D341Med (cell line): Measurements from ENCODE around the gene KRT24.
"Not testable (repeated sequence)": the region's sequence is repeated elsewhere in the genome, so short reads cannot be mapped to it uniquely, and the experiment has no call there.

Source experiments
- DNase-seq: peaks from one replicate; pipeline ENCODE4 v3.0.0; 2012; ENCODE audit warnings: low spot score

Gene KRT24

DNA sequence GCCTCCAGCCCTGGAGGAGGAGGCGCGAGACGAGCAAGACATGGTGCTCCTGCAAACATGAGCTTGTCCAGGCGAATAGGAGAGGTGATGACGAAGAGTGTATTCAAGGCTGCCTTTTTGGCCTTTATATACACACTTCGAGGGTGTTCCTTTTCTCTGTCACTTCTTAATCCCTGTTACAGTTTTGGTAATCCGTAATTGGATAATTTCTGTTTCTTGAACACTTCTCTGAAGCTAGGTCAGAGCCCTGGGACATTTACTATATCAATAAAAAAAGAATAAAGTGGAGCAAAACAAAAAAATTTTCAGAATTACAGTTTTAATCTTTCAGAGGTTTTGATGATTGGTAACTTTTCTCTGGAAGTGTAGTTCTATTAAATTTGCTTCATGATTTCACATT is at the start of gene KRT24:
Gene KRT24, minus strand, starts transcription at position 101 of the 400 bp plus-strand sequence. Its CDS starts 59 bp downstream, at position 42.
- no peak for DNase-seq

DNA sequence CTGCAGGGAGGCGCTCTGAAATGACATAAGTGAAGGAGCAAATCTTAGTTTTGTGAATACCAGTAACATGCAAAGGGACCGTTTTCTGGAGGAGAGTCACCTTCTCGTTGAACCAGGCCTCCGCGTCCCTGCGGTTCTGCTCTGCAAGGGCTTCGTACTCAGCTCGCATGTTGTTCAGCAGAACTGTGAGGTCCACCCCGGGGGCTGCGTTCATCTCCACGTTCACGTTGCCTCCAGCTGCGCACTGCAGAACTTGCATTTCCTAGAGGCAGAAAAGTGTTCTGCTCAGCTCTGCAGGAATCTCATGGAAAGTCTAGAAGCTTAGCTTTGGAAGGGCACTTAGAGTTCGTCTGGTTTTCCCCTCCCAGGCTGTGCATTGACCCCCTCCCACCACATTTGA is 47.5 kb upstream of the KRT24 start:
- no peak for DNase-seq

DNA sequence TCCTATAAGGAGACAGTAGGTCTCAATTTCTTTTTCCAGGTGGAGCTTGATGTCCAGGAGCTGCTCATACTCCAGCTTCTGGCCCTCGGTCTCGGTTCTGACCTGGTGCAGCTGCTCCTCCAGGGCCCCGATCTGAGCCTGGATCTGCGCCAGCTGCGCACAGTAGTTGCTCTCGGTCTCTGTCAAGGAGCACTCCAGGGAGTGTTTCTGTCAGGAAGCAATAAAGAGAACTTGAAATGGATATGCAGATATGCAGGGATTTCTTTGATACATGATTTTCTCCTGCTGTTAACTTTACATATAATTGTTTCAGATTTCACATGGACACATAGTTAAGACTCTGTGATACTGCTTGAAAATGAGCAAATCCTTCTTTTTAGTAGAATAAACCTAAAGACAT is 46.8 kb upstream of the KRT24 start:
- no peak for DNase-seq

DNA sequence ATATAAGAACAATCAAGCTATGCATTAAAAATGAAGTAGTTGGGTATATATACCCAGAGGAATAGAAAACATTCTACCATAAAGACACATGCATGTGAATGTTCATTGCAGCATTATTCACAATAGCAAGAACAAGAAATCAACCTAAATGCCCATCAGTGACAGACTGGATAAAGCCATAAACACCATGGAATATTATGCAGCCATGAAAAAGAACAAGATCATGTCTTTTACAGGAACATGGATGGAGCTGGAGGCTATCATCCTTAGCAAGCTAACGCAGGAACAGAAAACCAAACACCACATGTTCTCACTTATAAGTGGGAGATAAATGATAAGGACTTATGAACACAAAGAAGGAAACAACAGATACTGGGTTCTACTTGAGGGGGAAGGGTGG is 45.1 kb upstream of the KRT24 start:
- DNase-seq, result not testable (repeated sequence)

DNA sequence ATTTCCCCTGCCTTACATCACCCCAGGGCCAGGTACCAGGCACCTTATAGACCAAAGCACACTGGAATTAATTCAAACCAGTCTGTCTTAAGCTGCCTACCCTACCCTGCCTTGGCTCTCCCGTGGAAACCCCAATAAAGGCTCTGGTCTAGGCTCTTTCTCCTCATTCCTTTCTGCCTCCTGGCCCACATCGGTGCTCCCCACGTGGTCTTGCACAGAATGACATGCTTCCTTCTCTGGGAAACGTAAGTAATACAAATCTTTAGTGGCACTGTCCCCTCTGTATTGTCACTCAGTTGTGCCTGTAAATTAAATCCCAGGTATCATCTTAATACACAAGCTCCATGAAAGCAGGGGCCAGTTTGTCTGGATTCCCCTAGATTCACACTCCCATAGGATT is 35.0 kb upstream of the KRT24 start:
- DNase-seq, result no peak

DNA sequence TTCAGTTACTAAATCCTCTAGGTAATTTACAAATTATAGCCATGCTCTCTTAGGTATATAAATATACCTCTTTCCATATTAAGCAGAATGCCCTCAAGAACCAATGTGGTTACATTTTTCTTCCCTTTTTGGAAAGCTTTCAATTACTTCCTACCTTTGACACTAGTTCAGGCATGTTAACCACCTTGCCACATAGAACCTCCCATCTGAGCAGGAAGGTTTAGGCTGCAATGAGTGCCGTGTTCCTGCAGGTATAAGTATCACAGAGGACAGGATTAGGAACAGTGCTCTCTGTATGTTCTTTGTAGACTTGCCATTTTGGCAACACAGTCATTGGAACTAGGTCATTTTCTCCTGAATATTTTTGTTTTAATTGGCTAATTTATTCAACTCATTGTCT is 31.5 kb upstream of the KRT24 start:
- no peak for DNase-seq

DNA sequence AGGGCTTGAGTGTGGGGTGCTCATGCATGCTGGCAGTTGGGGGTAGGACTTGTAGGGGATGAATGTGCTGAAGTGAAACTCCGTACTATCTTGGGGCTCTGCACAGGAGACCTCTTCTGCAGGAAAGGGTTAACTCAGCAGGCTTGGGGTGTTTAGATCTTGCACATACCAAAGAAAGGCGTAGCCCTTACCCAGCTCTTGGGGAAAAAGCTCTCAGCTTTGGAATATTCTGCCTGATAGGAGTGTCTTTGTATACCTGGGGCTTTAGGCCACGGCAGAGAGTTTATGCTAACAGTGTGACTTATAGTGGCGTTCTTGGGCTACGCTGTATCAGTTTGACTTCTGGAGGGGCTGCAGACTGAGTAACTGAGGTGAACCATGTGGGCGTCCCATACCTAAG is 30.5 kb upstream of the KRT24 start:
- no peak for DNase-seq

DNA sequence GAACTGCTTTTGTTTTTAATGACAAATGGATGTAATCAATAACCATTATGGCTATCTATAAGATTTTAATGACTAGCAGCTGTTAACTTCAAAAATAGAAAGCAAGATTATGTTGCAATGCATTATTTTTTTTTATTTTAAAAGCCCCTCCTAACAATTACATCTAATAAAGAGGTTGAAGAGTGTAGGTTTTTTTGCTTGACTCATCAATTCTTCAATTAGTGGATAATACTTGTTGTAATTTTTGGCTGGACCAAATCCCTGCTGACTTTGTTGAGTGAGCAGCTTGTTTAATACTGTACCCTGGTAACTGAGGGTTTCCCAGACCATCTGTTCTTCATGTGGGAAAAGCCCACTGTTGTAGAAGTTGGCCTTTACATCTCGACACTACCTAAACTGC is 27.4 kb upstream of the KRT24 start:
- no peak for DNase-seq

DNA sequence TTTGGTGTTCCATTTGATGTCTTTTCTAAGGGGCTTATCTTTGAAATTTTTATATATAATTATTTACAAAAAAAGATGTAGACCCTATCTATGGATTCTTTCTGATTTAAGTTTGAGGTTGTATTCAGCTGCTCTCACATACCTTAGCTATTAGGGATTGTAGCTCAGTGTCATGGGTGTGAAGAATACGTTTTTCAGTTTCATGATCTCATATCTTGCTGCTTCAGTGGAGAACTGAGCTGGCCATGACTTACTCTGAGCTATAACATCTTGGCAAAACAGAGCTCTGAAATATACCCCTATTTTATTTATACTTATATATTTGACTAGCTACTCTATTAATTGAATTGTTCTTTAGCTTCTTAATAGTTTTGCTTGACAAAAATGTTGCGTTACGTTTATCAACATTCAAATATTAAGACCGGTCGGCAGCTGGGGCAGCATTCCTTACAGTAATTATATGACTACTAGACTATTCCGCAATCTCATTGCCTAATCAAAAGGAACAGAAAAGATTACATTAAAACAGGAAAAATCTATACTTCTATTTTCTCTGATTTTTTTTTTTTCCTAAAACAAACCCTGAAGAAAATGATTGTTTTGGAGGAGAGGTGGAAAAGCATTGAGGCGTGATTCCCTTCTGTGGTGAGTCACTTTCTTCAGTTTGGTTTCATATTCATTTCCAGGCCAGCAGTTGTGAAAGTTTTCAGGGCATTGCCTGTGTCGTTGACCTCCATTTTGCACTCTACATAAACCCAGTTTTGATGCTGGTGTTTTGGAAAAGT is 24.1 kb upstream of the KRT24 start:
- no peak for DNase-seq

DNA sequence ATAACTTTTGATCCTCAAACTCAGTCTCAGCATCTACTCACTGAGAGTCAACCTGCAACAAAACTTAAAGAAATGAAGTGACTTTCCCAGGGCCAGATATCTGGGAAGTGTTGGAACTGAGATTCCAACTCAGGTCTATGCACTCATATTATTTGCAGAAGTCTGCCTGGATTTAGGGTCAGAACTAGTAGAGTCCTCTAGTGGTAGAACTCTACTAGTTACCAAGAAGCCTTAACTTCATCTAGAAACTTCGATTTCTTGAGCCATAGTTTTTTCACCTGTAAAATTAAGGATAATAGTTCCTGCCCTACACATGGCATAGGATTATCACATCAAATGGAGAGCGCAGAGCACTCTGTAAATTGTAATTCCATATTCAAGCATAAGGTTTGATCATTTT is 23.4 kb upstream of the KRT24 start:
- DNase-seq, result no peak

DNA sequence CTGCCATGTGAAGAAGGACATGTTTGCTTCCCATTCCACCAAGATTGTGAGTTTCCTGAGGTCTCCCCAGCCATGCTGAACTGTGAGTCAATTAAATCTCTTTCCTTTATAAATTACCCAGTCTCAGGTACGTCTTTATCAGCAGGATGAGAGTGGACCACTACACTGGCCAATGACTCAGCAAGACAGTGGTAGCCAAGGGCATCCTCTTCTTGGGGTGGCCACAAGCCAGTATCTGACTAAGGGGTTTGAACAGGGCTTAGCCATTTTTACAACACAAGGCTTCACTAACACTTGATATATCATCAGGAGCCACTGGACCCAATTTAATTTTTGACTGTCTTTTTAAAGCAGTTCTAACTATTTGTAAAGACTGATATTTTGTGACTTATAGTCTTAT is 21.1 kb upstream of the KRT24 start:
- no peak for DNase-seq

DNA sequence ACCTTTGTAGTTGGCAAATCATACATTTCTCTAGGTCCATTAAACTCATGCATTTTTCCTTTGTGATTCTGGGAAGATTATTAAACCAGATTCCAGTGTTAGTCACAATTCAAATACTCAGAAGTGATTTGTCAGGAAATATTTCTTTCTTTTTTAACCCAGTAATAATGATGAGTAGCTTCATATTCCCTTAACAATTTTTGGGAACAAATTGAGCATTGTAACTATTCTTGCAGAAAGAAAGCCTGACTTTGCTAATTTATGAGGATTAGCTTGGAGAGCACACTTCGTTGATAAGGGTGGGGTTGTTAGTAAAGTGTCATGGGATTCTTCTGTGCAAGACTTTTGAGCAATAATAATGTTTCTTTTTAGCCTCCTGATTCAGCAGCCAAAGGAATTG is 18.7 kb upstream of the KRT24 start:
- DNase-seq, result no peak

DNA sequence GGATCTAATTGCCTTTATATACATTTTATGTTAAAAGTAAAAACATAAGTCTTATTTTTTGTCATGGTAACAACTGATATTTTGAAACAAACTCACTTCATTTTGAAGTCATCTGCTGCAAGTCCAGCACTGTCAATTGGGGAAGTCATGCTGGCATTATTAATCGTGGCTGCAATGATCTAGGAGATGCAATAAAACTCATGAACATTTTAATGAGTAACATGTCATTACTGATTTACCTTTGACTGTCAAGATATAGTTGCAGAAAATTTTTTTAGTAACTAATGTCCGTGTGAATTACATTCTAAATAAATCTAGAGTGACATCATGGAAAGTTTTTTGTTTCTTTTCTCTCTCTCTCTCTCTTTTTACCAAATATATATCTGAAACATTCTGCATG is 17.3 kb upstream of the KRT24 start:
- no peak for DNase-seq

DNA sequence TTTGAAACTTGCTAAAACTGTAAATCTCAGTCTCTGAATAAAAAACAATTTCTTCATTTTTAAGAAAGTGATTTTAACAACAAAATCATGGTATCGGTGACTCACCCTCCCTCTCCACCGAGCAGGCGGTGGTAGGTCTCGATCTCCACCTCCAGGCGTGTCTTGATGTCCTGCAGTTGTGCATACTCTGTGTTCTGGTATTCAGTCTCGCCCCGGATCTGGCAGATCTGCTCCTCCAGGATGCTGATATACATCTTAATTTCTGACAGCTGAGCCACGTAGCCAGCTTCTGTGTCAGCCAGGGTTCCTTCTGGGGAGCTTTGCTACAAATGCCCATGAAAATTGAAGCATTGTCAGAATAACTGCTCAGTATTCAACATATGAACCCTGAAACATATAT is 15.4 kb upstream of the KRT24 start:
- DNase-seq, result no peak

DNA sequence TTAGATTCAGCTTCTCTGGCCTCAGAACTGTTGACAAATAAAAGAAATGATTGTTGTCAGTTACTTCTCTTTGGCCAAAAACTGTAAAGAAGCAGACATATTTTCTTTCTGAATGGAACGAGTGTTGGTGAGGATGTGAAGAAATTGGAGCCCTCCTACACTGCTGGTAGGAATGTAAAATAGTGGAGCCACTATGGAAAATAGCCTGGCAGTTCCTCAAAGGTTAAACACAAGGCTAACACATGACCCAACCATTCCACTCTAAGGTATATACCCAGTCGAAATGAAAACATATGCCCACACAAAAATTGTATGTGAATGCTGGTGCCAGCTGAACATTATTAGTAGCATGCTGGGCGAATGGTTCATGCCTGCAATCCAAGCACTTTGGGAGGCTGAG is 14.2 kb upstream of the KRT24 start:
- DNase-seq, result no peak

DNA sequence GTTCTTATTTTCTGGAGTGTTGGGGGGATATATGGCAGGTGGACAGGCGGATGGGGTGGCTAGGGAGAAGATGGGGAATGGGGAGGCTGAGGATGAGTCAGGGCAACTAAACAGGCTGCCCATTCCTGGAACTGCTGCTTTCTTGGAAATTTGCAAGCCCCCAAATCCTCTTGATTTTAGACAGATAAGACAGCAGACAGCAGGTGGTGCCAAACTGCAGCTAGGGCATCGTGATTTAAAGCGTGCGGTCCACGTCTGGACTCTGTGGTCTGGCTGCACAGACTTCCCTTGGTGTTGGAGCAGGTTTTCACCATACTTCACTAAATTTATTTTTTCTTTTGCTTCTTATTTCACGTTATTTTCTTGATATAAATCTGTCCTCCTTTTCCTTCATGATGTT is 10.9 kb upstream of the KRT24 start:
- DNase-seq, result no peak

DNA sequence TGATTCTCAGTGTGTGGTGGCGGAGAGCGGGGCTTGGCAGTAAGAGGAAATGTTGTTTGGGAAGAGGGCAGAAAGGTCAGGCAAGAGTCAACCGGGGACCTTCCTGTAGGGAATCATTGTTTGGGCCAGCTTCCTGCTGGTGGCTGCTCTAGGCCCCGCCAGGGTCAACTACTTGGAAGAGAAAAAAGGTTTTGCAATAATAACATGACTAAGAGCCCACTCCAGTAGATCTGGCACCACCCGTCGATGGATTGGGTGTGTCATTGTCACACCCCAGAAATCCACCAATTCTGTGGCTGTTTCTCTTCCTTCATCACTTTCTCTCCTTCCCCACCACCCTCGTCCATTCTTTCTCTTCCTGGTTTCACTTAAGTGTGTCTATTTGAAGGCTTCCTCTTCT is 4.2 kb upstream of the KRT24 start:
- DNase-seq, result no peak

DNA sequence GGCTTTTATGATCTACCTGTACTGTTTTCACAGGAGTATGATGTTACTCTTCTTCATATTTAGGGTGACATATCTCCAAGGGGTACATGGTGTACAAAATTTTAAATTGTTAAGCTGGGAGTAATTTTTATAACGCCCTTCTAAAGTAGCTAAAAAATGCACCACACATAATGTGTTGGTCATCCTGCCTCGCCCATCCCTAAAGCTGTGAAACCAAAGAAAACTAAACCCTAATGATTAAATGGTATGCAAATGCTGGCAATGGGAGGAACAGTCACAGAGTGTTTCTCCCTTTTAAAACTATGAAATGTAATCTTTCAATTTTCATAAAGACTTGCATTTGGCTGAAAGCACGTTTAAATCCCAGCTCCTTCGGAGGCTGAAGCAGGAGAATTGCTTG is 2.0 kb upstream of the KRT24 start:
- no peak for DNase-seq

DNA sequence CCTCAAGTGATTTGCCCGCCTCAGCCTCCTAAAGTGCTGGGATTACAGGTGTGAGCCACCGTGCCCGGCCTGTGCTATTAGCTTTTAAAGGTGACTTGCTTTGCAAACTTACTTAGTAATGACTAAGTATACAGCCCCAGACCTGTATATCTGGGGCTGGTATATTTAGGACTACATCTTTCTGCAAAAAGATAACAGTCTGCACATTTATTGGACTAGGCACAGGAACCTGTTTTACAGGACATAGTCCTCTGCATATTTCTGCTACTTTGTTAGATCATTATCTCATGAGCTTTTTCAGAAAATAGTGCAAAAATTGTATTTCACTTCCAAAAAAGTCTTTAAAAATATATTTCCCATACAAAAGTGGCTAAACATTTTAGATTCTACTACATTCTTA is 1.3 kb downstream of the KRT24 start:
- DNase-seq, result no peak

DNA sequence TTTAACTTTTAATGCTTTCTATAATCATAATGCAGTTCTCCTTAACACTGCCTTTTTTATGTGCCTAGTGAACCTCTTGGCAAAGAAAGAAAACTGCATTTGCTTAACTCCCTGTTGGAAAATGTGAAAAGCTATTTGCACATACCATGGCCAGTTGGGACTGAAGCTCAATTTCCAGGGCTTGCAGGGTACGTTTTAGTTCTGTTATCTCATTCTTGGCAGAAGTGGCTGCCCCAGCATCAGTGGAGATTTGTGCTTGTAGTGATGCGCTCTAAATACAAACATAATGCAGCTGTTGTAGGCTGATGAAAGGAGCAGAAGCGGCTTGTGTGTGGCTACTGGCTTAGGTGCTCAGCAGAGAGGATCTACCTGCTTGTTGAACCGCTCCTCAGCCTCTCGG is 3.7 kb downstream of the KRT24 start:
- DNase-seq, result no peak

DNA sequence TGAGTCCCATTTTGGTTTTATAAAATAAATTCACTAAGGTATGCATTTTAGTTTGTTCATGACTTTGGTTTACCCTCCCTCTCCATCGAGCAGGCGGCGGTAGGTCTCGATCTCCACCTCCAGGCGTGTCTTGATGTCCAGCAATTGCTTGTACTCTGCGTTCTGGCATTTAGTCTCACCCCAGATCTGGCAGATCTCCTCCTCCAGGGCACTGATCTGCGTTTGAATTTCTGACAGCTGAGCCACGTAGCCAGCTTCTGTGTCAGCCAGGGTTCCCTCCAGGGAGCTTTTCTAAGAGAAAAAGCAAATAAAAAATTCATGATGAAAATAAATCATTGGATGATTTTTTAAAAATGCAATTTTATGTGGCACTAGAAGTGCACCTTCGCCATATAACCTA is 4.2 kb downstream of the KRT24 start:
- no peak for DNase-seq

DNA sequence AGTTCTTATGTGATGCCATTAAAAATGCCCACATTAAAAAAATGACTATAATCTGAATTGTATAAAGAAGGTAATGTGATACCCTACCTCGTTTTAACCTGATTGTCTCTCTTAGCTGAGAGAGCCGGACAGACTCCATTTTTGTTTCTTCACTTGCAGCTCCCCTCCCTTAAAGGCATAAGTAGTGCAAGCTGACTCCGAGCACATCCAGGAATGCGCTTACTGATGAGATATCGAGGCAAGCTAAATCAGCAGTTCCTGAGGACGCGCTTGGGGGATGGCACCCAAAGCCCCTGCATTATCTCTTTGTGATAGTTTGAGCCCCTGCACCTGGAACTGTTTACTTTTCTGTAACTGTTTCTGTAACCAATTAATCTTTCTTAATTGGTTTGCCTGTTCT is 6.3 kb downstream of the KRT24 start:
- DNase-seq, result no peak

DNA sequence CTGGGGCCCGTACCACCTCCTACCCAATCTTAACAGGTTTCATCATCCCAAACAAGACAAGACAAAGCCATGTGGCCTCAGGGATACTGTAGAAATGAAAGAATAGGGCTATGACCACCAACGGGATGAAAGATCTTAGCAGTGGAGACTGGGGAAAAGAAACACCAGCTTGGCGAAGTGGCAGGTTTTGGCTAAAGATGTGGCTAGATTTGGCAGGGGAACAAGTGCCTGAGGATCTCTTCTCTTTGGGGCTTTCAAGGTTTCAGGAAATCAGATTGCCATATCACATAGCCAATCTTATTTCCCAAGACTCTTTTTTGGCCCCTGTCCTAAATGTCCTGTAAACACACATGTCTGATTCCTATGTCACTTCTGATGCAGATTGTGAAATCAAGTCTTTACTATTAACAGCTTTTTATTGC is 6.9 kb downstream of the KRT24 start:
- no peak for DNase-seq

DNA sequence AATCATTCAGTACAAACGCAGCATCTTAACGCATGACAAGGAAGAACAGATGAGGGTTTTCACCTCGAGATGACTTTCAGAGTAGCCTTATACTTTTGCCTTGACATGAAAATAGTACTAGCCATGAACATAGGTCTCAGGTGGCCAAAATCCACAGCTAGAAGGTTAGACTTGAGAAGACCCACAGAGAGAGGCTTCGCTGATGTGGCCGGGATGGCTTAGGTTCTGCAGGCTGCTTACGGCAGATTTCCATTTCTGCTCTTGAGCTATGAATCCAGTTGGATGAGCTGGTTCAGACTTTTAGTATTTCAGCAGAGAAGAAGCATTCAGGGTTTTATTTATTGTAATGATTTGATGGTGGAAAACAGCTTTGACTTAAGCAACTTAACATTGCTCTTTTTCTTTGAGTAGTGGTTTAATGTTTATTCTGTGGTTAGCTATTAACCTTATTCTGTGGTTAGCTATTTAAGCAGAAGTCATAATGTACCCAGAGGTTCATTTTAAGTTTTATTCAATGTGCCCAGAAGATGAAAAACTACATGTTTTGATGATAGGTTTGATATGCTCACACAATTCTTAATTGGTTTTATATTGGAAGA is 7.6 kb downstream of the KRT24 start:
- no peak for DNase-seq
